ENCODE results near the gene FALEC. TPM values are rescaled to one million over a fixed set of nuclear protein-coding genes. Genes with fewer than 3 reads are reported as not detected.
A peak's percentile ranks its signal among the peaks of the same experiment; 100 is the strongest.

Gene FALEC
- total RNA-seq, 1 donor from 2014 or later: not detected

- no peaks in the 10 kb centered on the region for H3K27me3 ChIP-seq (ENCODE audit: control insufficient read depth, insufficient read depth, low read length)
- DNase-seq (ENCODE audit: low read depth): no peak
- H3K4me3 ChIP-seq (ENCODE audit: low read depth, low read length): no peak overlapping the region
- FAIRE-seq: no peak
- peaks cover 9% of the 10 kb centered on the region for H3K36me3 ChIP-seq (ENCODE audit: control insufficient read depth, insufficient read depth, low read length)
- TF ChIP-seq CTCF (IDR thresholded peaks at IDR 0.05; ENCODE audit: insufficient read depth, low read length, severe bottlenecking): no peak
Measured at GRCh38 chr1:150558303-150558704, 42.8 kb downstream of the FALEC start.

GRCh38 chr1:150558761-150559655, 43.5 kb downstream of the FALEC start:
- Histone ChIP-seq H3K4me3 (ENCODE audit: low read depth, low read length) (no peak overlapping the region), H3K27me3 (ENCODE audit: control insufficient read depth, insufficient read depth, low read length) (no peaks in the 10 kb centered on the region), H3K36me3 (ENCODE audit: control insufficient read depth, insufficient read depth, low read length) (peaks cover 8% of the 10 kb centered on the region)
- no peak for TF ChIP-seq CTCF (IDR thresholded peaks at IDR 0.05; ENCODE audit: insufficient read depth, low read length, severe bottlenecking)
- no peak for FAIRE-seq
- no peak for DNase-seq (ENCODE audit: low read depth)

GRCh38 chr1:150559656-150560010, 44.1 kb downstream of the FALEC start:
- DNase-seq (ENCODE audit: low read depth): no peak
- peaks cover 7% of the 10 kb centered on the region for H3K36me3 ChIP-seq (ENCODE audit: control insufficient read depth, insufficient read depth, low read length)

GRCh38 chr1:150560011-150560438, 44.5 kb downstream of the FALEC start:
- H3K27me3 ChIP-seq (ENCODE audit: control insufficient read depth, insufficient read depth, low read length): no peaks in the 10 kb centered on the region
- peaks cover 7% of the 10 kb centered on the region for H3K36me3 ChIP-seq (ENCODE audit: control insufficient read depth, insufficient read depth, low read length)
- peak; percentile 7 for FAIRE-seq
- H3K4me3 ChIP-seq (ENCODE audit: low read depth, low read length): no peak overlapping the region
- DNase-seq (ENCODE audit: low read depth): no peak
- peak; percentile 98 for TF ChIP-seq CTCF (IDR thresholded peaks at IDR 0.05; ENCODE audit: insufficient read depth, low read length, severe bottlenecking)

More at GRCh38 chr1:150559656-150560010, 44.1 kb downstream of the FALEC start:
- Histone ChIP-seq H3K27me3 (ENCODE audit: control insufficient read depth, insufficient read depth, low read length) (no peaks in the 10 kb centered on the region), H3K4me3 (ENCODE audit: low read depth, low read length) (no peak overlapping the region)
- FAIRE-seq: no peak
- TF ChIP-seq CTCF (IDR thresholded peaks at IDR 0.05; ENCODE audit: insufficient read depth, low read length, severe bottlenecking): no peak

GRCh38 chr1:150560576-150561253, 45.2 kb downstream of the FALEC start:
- H3K27me3 ChIP-seq (ENCODE audit: control insufficient read depth, insufficient read depth, low read length): no peaks in the 10 kb centered on the region
- DNase-seq (ENCODE audit: low read depth): no peak
- H3K4me3 ChIP-seq (ENCODE audit: low read depth, low read length): peak overlapping the region; percentile 53
- TF ChIP-seq CTCF (IDR thresholded peaks at IDR 0.05; ENCODE audit: insufficient read depth, low read length, severe bottlenecking): peak; percentile 93
- no peak for FAIRE-seq
- H3K36me3 ChIP-seq (ENCODE audit: control insufficient read depth, insufficient read depth, low read length): peaks cover 6% of the 10 kb centered on the region

Measured in bronchial epithelial cell (primary cell).